HepG2 (cell line): ENCODE data around the gene STXBP5L. TPM values are rescaled to one million over a fixed set of nuclear protein-coding genes. Genes with fewer than 3 reads are reported as not detected.
"Not testable (repeated sequence)": the region's sequence is repeated elsewhere in the genome, so short reads cannot be mapped to it uniquely, and the experiment has no call there.

Source experiments
- ATAC-seq: fragments of 200-7000 bp; cut with Tn5 transposase; 3 replicates; pipeline ENCODE4 v1.9.1; 2020; ENCODE audit warnings: mild to moderate bottlenecking, moderate library complexity
- BruUV-seq: library from RNA; stranded (reverse); fragments of 400-500 nt; replicated peaks from 2 replicates; lab custom pipeline; 2021; lab: Mats Ljungman, UMichigan
- CTCF ChIA-PET: fragments of 300-600 bp; formaldehyde crosslinking; extraction: SDS; loops from one replicate; lab custom pipeline; 2021; ENCODE audit warnings: low total read pairs, inconsistent platforms, low intra/inter-chr PET ratio; lab: Yijun Ruan, JAX
- POLR2A ChIA-PET: fragments of 350-600 bp; sonication (Branson Sonifier 250); formaldehyde crosslinking; loops from one replicate; lab custom pipeline; 2020; ENCODE audit warnings: antibody characterized with exemption, inconsistent platforms; lab: Yijun Ruan, JAX
- DNase-seq: peaks from one replicate; pipeline ENCODE4 v3.0.0-alpha.2; 2015; ENCODE audit warnings: low spot score
- FAIRE-seq: peaks from 3 replicates; lab custom pipeline; 2011; peaks lifted over from hg19 to GRCh38; lab: Jason Lieb, UNC
- H2AFZ ChIP-seq: one replicate; pipeline ENCODE4 v1.6.1; 2011; ENCODE audit warnings: low read length, inconsistent platforms
- H3K27ac ChIP-seq: fragments of 300-600 bp; 3 replicates; pipeline ENCODE4 v1.8.0; 2011; ENCODE audit warnings: mixed run types, mild to moderate bottlenecking, mixed read lengths, low read length, inconsistent platforms; ENCODE audit not compliant: insufficient read depth; ENCODE audit errors: extremely low read length
- H3K27me3 ChIP-seq, 2 experiments: fragments of 200-600 bp in 1 of 2; 2 replicates in 1 of 2; 3 replicates in 1 of 2; pipeline versions ENCODE4 v1.6.0 to v1.8.0; 2011; ENCODE audit warnings: low read length in 2 of 2, mild to moderate bottlenecking in 2 of 2, moderate library complexity in 2 of 2, inconsistent platforms in 1 of 2; ENCODE audit not compliant: insufficient read depth in 2 of 2, control insufficient read depth in 1 of 2
- H3K36me3 ChIP-seq, 2 experiments: fragments of 200-600 bp in 1 of 2; replicated peaks in 1 of 2; 2 replicates in 1 of 2; 3 replicates in 1 of 2; pipeline versions ENCODE4 v1.5.1 to v1.8.0; 2011; ENCODE audit warnings: low read length in 2 of 2, inconsistent platforms in 1 of 2; ENCODE audit not compliant: insufficient read depth in 2 of 2, control insufficient read depth in 1 of 2
- H3K4me1 ChIP-seq: 2 replicates; pipeline ENCODE4 v1.5.1; 2012; ENCODE audit warnings: low read length, inconsistent platforms; ENCODE audit not compliant: insufficient read depth
- H3K4me2 ChIP-seq: 2 replicates; pipeline ENCODE4 v1.6.0; 2011; ENCODE audit warnings: low read depth, low read length, inconsistent platforms
- H3K4me3 ChIP-seq, 3 experiments: fragments of 200-600 bp in 1 of 3; sonication (generic), shearing (Covaris generic) in 1 of 3; replicated peaks in 1 of 3; 2 replicates each; pipeline ENCODE4 v1.5.1; 2011 to 2016; ENCODE audit warnings: low read length in 3 of 3, inconsistent platforms in 2 of 3, low read depth in 2 of 3, mild to moderate bottlenecking in 2 of 3, control low read depth in 1 of 3, mixed read lengths in 1 of 3; ENCODE audit not compliant: insufficient read depth in 1 of 3
- H3K79me2 ChIP-seq: one replicate; pipeline ENCODE4 v1.6.1; 2011; ENCODE audit warnings: low read length, inconsistent platforms; ENCODE audit not compliant: insufficient read depth
- H3K9ac ChIP-seq: 2 replicates; pipeline ENCODE4 v1.6.0; 2011; ENCODE audit warnings: mild to moderate bottlenecking, low read depth, low read length, inconsistent platforms; ENCODE audit not compliant: insufficient read depth
- H3K9me3 ChIP-seq: 2 replicates; pipeline ENCODE4 v1.5.1; 2012; ENCODE audit warnings: mild to moderate bottlenecking, low read length
- H4K20me1 ChIP-seq: 2 replicates; pipeline ENCODE4 v1.6.0; 2011; ENCODE audit warnings: inconsistent platforms, mild to moderate bottlenecking, low read length, moderate library complexity; ENCODE audit not compliant: insufficient read depth
- RFXAP ChIP-seq: sonication (generic); formaldehyde crosslinking; IDR thresholded peaks from 2 replicates; pipeline ENCODE4 v1.4.0; 2020; ENCODE audit warnings: missing genetic modification reagents, borderline replicate concordance
- ZNF280B ChIP-seq: sonication (generic); formaldehyde crosslinking; IDR thresholded peaks from 2 replicates; pipeline ENCODE4 v1.5.0; 2020; ENCODE audit warnings: missing genetic modification reagents, mild to moderate bottlenecking, borderline replicate concordance
- ZSCAN22 ChIP-seq: sonication (generic); formaldehyde crosslinking; IDR thresholded peaks from 2 replicates; pipeline ENCODE4 v1.4.0; 2020; ENCODE audit warnings: mild to moderate bottlenecking, missing genetic modification reagents
- WGBS: methylation state at CpG from one replicate; pipeline ENCODE4 v1.1.6; 2017; ENCODE audit warnings: low lambda C conversion rate; 5-methylcytosine and 5-hydroxymethylcytosine counted together
- in situ Hi-C: cut with HindIII; loops from 2 replicates; pipeline ENCODE4 v1.10.0; 2017; ENCODE audit warnings: low pct_unique_long_range_greater_than_20kb; ENCODE audit not compliant: extremely low pct_ligation_motif_present
- intact Hi-C: fragments of 100-400 bp; cut with micrococcal nuclease; formaldehyde crosslinking; loops from one replicate; pipeline ENCODE4 v1.10.0; 2022; ENCODE audit not compliant: unreplicated experiment
- polyA plus RNA-seq, 8 experiments: library from polyadenylated mRNA; depleted of rRNA in 3 of 8; stranded (reverse) in 7 of 8; unstranded in 1 of 8; fragments of >200 nt; fragmentation: Illumina TruSeq in 4 of 8; extraction: Trizol in 4 of 8; gene quantifications; 2 replicates each; pipeline versions ENCODE4 v1.2.1 to v1.2.3, GENCODE V29; 2011 to 2016; ENCODE audit warnings: low read depth in 4 of 8, missing spikeins in 1 of 8, mixed read lengths in 1 of 8; ENCODE audit not compliant: insufficient read depth in 1 of 8
- total RNA-seq, 5 experiments: library from RNA; depleted of rRNA; stranded (reverse); fragments of >200 nt; fragmentation: Illumina TruSeq; extraction: Trizol; gene quantifications; 2 replicates each; pipeline ENCODE4 v1.2.3, GENCODE V29; 2016; ENCODE audit warnings: low read depth in 1 of 5

Gene STXBP5L
- total and polyA plus RNA-seq, 2 of the 13 experiments (the other 11 are each of a cell fraction or from before 2014, with no cell fraction given): not detected

DNA sequence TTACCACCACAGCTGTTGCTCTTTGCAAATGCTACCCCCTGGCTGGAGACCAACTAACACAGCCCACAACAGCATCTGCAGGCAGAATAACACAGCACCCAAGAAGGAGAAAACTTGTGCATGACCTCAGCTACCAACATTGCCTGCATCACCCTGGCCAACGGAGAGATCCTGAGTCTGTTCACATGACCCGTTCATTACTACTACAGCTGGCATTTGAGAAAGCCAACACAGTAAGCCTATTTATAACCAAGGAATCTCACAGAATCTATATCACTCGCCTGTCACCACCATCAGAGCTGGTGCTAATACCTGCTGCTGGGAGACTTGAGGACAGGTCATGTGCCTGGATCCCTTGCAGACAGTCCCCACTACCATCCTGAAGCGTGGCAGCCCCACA, 422.6 kb downstream of the STXBP5L start:
- in situ Hi-C loops (no loop called here), intact Hi-C loops (no loop called here)
- BruUV-seq: no TSS peak
- Histone ChIP-seq H3K36me3 (no peaks in the 10 kb centered on the region), H3K27me3 (no peaks in the 10 kb centered on the region), H3K9ac (no peak overlapping the region), H3K9me3 (no peaks in the 10 kb centered on the region), H3K4me2 (no peak overlapping the region), H3K27ac (no peak overlapping the region), H2AFZ (no peak overlapping the region)
- CTCF ChIA-PET: no interaction called here
- DNase-seq: no peak
- TF ChIP-seq RFXAP (CRISPR knock-in tag) (no peak), ZNF280B (CRISPR knock-in tag) (no peak), ZSCAN22 (no peak)
- TF ChIP-seq, all 625 proteins: peak for 0
- no peak for ATAC-seq
- WGBS: 2% methylated on average over 4 of the region's 4 CpGs
- no peak overlapping the region for H3K4me3 ChIP-seq
- no peaks in the 10 kb centered on the region for H4K20me1 ChIP-seq
- H3K79me2 ChIP-seq: no peaks in the 10 kb centered on the region
- POLR2A ChIA-PET: no interaction called here
- H3K4me1 ChIP-seq: no peaks in the 10 kb centered on the region
- FAIRE-seq: no peak

GRCh38 chr3:121355960-121356359, 448.0 kb downstream of the STXBP5L start:
- POLR2A ChIA-PET, H3K4me3 ChIP-seq, BruUV-seq, H2AFZ ChIP-seq, FAIRE-seq, CTCF ChIA-PET, intact Hi-C loops, DNase-seq, H3K27me3 ChIP-seq, H3K4me1 ChIP-seq, H3K9ac ChIP-seq, H4K20me1 ChIP-seq, H3K36me3 ChIP-seq, H3K4me2 ChIP-seq, in situ Hi-C loops, H3K79me2 ChIP-seq, H3K9me3 ChIP-seq, ATAC-seq, H3K27ac ChIP-seq: not testable (repeated sequence)
- 32% methylated on average over 4 of the region's 5 CpGs for WGBS
